Natural killer cell (primary cell): Measurements from ENCODE around the gene WHRN. TPM values are rescaled to one million over a fixed set of nuclear protein-coding genes. Genes with fewer than 3 reads are reported as not detected.

Experiments
- ATAC-seq, 3 donors: fragments of 150-1000 bp in 2 of 3; fragments of 200-7000 bp in 1 of 3; cut with Tn5 transposase; 1 replicate in 1 of 3; 2 replicates in 2 of 3; pipeline ENCODE4 v1.10.0; 2021; ENCODE audit warnings: mild to moderate bottlenecking in 2 of 3, moderate library complexity in 2 of 3
- DNase-seq, 2 donors: peaks; one replicate each; pipeline versions ENCODE4 v3.0.0 to v3.0.0-alpha.2; 2013 to 2021; ENCODE audit warnings: mixed read lengths in 1 of 2
- H3K27ac ChIP-seq: one replicate; pipeline ENCODE4 v1.5.1; 2013; ENCODE audit warnings: mild to moderate bottlenecking, low read length
- H3K27me3 ChIP-seq: one replicate; pipeline ENCODE4 v1.6.1; 2013; ENCODE audit warnings: low read length; ENCODE audit not compliant: control insufficient read depth, insufficient read depth
- H3K36me3 ChIP-seq: one replicate; pipeline ENCODE4 v1.6.1; 2013; ENCODE audit warnings: low read length; ENCODE audit not compliant: control insufficient read depth, insufficient read depth
- H3K4me1 ChIP-seq: one replicate; pipeline ENCODE4 v1.6.1; 2013; ENCODE audit warnings: low read length; ENCODE audit not compliant: control insufficient read depth, insufficient read depth
- H3K4me3 ChIP-seq: one replicate; pipeline ENCODE4 v1.5.1; 2013; ENCODE audit warnings: low read length
- H3K9me3 ChIP-seq: one replicate; pipeline ENCODE4 v1.6.1; 2013; ENCODE audit warnings: low read length; ENCODE audit not compliant: control insufficient read depth, insufficient read depth
- H3K27ac Mint-ChIP-seq, 2 donors: one replicate each; pipeline ENCODE4 v1.8.0; 2022; ENCODE audit warnings: mild to moderate bottlenecking in 2 of 2, mixed read lengths in 2 of 2, moderate library complexity in 1 of 2
- H3K27me3 Mint-ChIP-seq, 2 donors: one replicate each; pipeline ENCODE4 v1.8.0; 2022; ENCODE audit warnings: low read depth in 2 of 2, mixed read lengths in 2 of 2
- H3K36me3 Mint-ChIP-seq: one replicate; pipeline ENCODE4 v1.8.0; 2022; ENCODE audit warnings: mixed read lengths
- H3K4me1 Mint-ChIP-seq, 2 donors: one replicate each; pipeline ENCODE4 v1.8.0; 2022; ENCODE audit warnings: mixed read lengths in 2 of 2
- H3K4me3 Mint-ChIP-seq: one replicate; pipeline ENCODE4 v1.8.0; 2022; ENCODE audit warnings: mild to moderate bottlenecking, moderate library complexity, mixed read lengths
- H3K9me3 Mint-ChIP-seq, 2 donors: one replicate each; pipeline ENCODE4 v1.8.0; 2022; ENCODE audit warnings: mixed read lengths in 2 of 2
- WGBS: methylation state at CpG from one replicate; pipeline ENCODE4 v1.1.7; 2013; ENCODE audit warnings: missing lambda C conversion rate; ENCODE audit not compliant: insufficient coverage; 5-methylcytosine and 5-hydroxymethylcytosine counted together
- intact Hi-C: fragments of 100-400 bp; cut with micrococcal nuclease; formaldehyde crosslinking; loops from one replicate; pipeline ENCODE4 v1.14.2; 2022
- total RNA-seq, 4 donors: library from RNA; stranded (reverse); fragments of 120-200 nt in 1 of 4; gene quantifications; one replicate each; pipeline versions ENCODE4 v1.2.3 to v1.2.4, GENCODE V29; 2013 to 2022
- TF ChIP-seq, protein P1 (sequence below): fragments of 200-600 bp; IDR thresholded peaks from one replicate; pipeline ENCODE4 v1.8.0; 2022; ENCODE audit warnings: antibody characterized with exemption

WHRN gene
- total RNA-seq, 3 donors from 2014 or later (not counting 1 experiment from before 2014, with no cell fraction given) = 29.8 to 90.6 (median 36.8) TPM

- no peak overlapping the region for H3K27ac Mint-ChIP-seq
- intact Hi-C loops = loop anchor here (5.0 kb wide), 1 partner anchor 113 kb away; the partner anchor contains the start of gene AKNA
- Histone ChIP-seq H3K9me3 (no peaks in the 10 kb centered on the region), H3K27me3 (peaks cover 1% of the 10 kb centered on the region), H3K4me1 (peaks cover 34% of the 10 kb centered on the region), H3K4me3 (no peak overlapping the region), H3K36me3 (no peaks in the 10 kb centered on the region), H3K27ac (no peak overlapping the region)
- peaks cover 23 to 32% of the 10 kb centered on the region in 2 donors for H3K4me1 Mint-ChIP-seq
- H3K4me3 Mint-ChIP-seq = no peak overlapping the region
- no peak for DNase-seq
- WGBS = 90% methylated on average over 3 of the region's 3 CpGs
- H3K27me3 Mint-ChIP-seq = peaks cover 3 to 10% of the 10 kb centered on the region in 2 donors
- ATAC-seq = no peak
- H3K9me3 Mint-ChIP-seq = no peaks in the 10 kb centered on the region
- H3K36me3 Mint-ChIP-seq = no peaks in the 10 kb centered on the region
- TF ChIP-seq, protein P1, sequence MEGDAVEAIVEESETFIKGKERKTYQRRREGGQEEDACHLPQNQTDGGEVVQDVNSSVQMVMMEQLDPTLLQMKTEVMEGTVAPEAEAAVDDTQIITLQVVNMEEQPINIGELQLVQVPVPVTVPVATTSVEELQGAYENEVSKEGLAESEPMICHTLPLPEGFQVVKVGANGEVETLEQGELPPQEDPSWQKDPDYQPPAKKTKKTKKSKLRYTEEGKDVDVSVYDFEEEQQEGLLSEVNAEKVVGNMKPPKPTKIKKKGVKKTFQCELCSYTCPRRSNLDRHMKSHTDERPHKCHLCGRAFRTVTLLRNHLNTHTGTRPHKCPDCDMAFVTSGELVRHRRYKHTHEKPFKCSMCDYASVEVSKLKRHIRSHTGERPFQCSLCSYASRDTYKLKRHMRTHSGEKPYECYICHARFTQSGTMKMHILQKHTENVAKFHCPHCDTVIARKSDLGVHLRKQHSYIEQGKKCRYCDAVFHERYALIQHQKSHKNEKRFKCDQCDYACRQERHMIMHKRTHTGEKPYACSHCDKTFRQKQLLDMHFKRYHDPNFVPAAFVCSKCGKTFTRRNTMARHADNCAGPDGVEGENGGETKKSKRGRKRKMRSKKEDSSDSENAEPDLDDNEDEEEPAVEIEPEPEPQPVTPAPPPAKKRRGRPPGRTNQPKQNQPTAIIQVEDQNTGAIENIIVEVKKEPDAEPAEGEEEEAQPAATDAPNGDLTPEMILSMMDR = no peak
Measured at GRCh38 chr9:114500697-114501292, 4.5 kb downstream of the WHRN start.

- Histone ChIP-seq H3K4me1 (peaks cover 30% of the 10 kb centered on the region), H3K36me3 (no peaks in the 10 kb centered on the region), H3K9me3 (no peaks in the 10 kb centered on the region), H3K4me3 (no peak overlapping the region), H3K27me3 (no peaks in the 10 kb centered on the region), H3K27ac (no peak overlapping the region)
- Mint-ChIP-seq H3K27ac (no peak overlapping the region), H3K9me3 (no peaks in the 10 kb centered on the region), H3K4me3 (peak overlapping the region; percentile 2), H3K27me3 (peaks cover 8 to 10% of the 10 kb centered on the region in 2 donors), H3K36me3 (no peaks in the 10 kb centered on the region), H3K4me1 (peaks cover 20 to 30% of the 10 kb centered on the region in 2 donors)
- no peak for DNase-seq
- no peak for ATAC-seq
- intact Hi-C loops = loop anchor here (5.0 kb wide), 1 partner anchor 113 kb away; the partner anchor contains the start of gene AKNA
- TF ChIP-seq, protein P1 = no peak
- WGBS = 79% methylated on average over 7 of the region's 9 CpGs
Measured at GRCh38 chr9:114499941-114500696, 5.2 kb downstream of the WHRN start.

- WGBS = 91% methylated on average over 9 of the region's 9 CpGs
- intact Hi-C loops = no loop called here
- Mint-ChIP-seq H3K4me3 (no peak overlapping the region), H3K36me3 (no peaks in the 10 kb centered on the region), H3K9me3 (no peaks in the 10 kb centered on the region), H3K27ac (no peak overlapping the region), H3K27me3 (peaks cover 13 to 15% of the 10 kb centered on the region in 2 donors), H3K4me1 (peaks cover 20 to 25% of the 10 kb centered on the region in 2 donors)
- TF ChIP-seq, protein P1 = no peak
- H3K9me3 ChIP-seq = no peaks in the 10 kb centered on the region
- no peak for ATAC-seq
- H3K4me1 ChIP-seq = peaks cover 25% of the 10 kb centered on the region
- H3K4me3 ChIP-seq = no peak overlapping the region
- no peaks in the 10 kb centered on the region for H3K36me3 ChIP-seq
- no peaks in the 10 kb centered on the region for H3K27me3 ChIP-seq
- H3K27ac ChIP-seq = no peak overlapping the region
- no peak for DNase-seq
Measured at GRCh38 chr9:114499528-114499927, 5.7 kb downstream of the WHRN start.
